ENCODE measurements around the gene HAUS3.

DNA sequence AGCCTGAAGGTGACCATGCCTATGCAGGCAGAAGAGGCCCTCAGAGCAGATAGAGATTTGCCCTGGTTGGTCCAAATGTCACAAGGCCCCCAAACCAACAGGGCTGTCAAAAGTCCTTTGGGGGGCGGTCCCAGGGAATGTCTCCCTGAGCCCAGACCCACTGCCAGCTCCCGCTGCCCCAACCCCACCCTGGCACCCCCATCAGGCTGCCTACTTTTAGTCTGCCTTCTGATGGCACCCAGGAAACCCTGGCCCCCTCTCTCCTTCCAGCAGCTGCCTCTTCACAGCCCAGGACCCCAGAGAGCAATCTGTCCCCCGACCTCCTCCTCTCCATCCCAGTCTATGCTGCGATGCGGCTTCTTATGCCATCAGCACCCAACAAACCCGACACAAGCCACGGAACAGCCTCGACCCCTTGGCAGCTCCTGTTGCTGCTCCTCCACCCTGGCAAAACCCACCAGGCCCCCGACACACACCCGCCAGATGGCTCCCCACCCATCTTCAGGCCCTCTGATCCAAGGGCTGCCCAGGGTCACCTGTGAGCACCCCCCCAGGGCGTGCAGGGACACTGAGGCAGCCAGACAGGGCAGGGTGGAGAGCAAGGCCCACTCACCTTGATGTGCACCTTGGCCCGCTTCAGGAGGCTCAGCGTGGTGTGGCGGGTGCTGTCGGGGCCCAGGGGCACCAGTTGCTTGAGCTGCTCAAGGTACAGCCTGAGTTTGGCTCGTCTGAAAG is 10.0 kb upstream of the HAUS3 start:
- TF ChIP-seq, protein P1, sequence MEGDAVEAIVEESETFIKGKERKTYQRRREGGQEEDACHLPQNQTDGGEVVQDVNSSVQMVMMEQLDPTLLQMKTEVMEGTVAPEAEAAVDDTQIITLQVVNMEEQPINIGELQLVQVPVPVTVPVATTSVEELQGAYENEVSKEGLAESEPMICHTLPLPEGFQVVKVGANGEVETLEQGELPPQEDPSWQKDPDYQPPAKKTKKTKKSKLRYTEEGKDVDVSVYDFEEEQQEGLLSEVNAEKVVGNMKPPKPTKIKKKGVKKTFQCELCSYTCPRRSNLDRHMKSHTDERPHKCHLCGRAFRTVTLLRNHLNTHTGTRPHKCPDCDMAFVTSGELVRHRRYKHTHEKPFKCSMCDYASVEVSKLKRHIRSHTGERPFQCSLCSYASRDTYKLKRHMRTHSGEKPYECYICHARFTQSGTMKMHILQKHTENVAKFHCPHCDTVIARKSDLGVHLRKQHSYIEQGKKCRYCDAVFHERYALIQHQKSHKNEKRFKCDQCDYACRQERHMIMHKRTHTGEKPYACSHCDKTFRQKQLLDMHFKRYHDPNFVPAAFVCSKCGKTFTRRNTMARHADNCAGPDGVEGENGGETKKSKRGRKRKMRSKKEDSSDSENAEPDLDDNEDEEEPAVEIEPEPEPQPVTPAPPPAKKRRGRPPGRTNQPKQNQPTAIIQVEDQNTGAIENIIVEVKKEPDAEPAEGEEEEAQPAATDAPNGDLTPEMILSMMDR (IDR thresholded peaks at IDR 0.05) = no peak
- TF ChIP-seq POLR2A (IDR thresholded peaks at IDR 0.05; ENCODE audit: low read depth) (no peak), EP300 (IDR thresholded peaks at IDR 0.05) (no peak), POLR2AphosphoS5 (IDR thresholded peaks at IDR 0.05) (no peak)
